NCI-H460 (cell line): ENCODE measurements around the gene TBC1D9B. TPM values are rescaled to one million over a fixed set of nuclear protein-coding genes. Genes with fewer than 3 reads are reported as not detected.

ENCODE experiments used
- DNase-seq: peaks from one replicate; pipeline ENCODE4 v3.0.0-alpha.2; 2016; ENCODE audit warnings: low read depth; ENCODE audit errors: extremely low read depth
- total RNA-seq: library from RNA; depleted of rRNA; stranded (reverse); fragments of >200 nt; shearing (Covaris generic); gene quantifications from 2 replicates; pipeline ENCODE4 v1.2.3, GENCODE V29; 2014

TBC1D9B gene
- total RNA-seq, 1 experiment from 2014 or later, result 44.9 TPM

GRCh38 chr5:179909224-179909623 is 1.5 kb upstream of the TBC1D9B start:
- no peak for DNase-seq

DNA sequence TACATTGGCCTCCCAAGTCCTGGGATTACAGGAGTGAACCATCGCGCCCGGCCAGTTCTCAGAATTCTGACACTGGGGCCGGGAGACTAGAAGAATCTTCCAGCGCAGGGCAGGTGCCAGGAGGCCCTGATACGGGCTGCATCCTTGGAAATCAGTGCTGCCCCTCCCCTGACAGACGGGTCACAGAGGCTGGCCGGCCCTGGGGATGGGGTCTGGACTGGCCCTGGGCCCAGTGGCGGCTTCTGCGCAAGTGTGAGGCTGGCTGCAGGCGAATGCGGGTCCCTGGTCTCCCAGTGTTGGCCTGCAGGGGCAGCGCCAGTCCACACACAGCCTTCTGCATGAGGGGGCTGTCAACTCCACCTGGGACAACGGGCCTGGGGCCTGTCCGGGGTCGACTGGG is 831 bp upstream of the TBC1D9B start:
- no peak for DNase-seq

DNA sequence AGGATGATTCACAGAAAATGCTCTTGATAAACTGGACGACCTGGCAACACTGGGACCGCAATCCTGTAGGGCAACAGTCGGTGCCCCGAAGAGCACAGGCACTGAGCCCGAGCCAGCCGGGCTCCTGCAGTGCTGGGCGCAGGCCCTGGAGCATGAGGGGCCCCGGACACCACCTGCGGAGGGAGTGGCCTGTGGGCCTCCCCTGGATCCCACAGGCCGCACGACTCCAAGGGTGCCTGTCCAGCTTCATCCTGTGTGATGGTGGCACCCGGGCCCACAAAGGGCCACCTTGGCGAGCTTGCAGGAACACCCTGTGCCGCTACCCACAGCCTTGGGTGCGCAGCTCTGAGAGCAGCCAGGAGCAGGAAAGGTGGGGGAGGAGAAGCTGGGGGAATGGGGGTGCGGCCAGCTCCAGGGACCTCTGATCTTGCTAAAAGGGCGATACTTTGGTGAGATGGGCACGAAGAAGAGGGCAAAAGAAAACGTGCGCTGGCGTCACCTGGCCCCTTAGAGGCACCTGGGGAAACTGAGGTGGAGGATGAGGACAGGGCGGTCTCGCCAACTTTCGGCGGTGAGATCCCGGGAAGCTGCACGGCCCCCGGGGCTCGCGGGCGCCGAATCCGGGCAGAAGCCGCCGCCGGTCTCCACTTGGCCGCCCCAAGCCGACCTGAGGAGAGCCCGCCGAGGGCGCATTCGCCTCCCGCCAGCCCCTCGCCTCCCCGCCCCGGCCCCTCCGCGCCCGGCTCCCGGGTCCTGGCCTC is 722 bp downstream of the TBC1D9B start:
- DNase-seq, result no peak

DNA sequence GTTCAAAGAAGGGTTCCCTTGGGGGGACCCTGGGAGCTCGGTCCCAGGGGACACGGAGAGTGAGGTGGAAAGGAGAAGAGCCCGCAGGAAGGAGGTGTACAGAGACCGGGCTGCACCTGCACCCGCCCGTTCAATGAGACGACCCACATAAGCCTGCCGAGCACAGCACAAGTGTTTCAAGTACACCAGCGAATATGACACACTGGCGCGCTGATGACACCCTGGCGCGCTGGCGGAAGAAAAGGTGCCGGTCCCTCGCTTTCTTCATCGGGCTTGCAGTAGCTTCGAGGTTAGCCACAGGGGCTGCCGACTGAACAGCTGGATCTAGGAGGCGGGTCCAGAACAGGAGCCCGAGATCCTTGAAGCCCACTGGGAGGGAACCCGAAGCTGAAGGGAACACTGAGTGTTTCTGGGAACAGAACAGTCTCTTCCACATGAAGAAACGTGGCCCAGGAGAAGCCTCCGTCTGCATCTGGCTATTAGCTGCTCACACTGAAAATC is 1.4 kb downstream of the TBC1D9B start:
- DNase-seq, result no peak

DNA sequence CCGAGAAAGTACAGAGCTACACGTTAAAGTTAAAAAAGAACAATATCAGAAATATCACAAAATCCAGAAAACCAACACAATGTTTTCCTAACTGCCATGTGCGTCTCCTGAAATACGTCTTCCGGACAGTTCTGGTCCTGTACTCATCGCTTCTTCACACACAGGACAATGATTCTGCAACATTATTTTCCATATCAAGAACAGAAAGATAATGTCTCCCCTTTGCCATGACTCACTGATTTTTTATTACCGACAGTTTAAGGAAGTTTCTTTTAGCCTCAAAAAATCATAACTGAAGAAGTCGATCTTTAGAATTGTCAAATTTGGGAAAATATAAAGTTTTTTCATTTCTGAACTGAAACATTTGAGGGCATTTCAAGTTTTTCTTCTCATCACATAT is 2.5 kb downstream of the TBC1D9B start:
- DNase-seq, result no peak

DNA sequence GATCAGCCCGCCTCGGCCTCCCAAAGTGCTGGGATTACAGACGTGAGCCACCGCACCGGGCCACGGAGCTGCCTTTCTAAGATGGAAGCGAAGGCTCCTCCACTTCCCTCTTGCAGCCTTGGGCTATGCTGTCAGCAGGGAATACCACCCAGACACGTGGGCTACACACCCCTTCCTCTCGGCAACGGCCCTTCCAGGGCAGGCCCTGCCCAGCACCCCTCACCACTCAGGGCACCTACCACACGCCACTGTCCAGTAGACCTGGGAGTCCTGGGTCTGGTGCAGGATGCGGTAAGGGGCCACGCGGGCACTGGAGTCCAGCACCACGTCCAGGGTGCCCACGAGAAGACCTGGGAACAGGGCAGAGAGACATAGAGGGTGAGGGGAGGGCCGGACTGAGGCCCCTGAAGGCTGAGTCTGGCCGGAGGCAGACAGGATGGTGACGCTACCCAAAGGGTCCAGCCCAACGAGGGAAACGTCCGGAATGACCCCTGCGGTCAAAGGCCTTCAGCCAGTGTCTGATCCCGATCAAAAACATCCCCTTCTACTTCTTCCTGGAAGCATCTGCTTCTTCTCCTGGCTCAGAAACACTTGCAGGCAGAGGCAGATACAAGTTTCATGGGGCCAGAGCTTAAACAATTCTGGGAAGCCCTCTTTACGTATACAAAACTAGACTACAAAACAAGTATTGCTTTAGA is 3.1 kb downstream of the TBC1D9B start:
- DNase-seq, result no peak

DNA sequence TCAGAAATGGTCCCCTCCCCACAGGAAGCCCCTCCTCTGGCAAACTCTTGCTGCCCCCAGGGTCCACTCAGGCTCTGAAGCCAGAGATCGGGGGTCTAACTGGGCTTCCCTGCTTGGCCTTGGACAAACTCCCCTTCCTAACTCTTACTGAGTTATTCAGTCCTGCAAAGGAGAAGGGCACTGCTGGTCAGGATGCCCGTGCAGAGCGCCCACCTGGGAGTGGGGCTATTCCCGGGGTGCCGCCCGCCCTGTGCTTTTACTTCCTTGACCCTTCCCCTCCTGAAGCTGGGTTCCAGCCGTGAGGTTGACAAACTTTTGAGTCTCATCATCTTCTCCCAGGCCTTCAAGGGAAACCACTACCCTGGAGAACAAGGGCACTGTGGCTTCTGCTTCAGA is 4.9 kb downstream of the TBC1D9B start:
- DNase-seq, result no peak

- no peak for DNase-seq
Observed at GRCh38 chr5:179901915-179902762, 5.6 kb downstream of the TBC1D9B start.

GRCh38 chr5:179901462-179901861 is 6.2 kb downstream of the TBC1D9B start:
- no peak for DNase-seq

DNA sequence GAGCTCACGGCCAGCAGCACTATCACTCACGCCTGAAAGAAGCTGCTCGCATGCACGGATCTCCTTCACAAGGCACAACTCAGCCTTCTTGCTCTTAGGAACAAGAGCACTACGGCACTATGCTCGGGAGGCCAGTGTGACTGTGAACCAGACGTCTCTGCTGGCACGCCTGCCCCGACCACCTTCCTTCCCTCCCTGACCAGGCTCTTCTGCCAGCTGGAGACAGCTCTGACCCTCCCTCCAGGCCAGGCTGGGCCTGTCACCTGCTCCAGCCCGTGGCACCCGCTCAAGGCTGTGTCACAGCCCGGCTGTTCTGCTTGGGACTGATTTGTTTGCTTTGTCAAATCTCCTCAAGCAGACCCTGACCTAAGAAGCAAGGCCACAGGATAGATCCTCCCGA is 7.0 kb downstream of the TBC1D9B start:
- no peak for DNase-seq

- no peak for DNase-seq
Observed at GRCh38 chr5:179900206-179900605, 7.5 kb downstream of the TBC1D9B start.

DNA sequence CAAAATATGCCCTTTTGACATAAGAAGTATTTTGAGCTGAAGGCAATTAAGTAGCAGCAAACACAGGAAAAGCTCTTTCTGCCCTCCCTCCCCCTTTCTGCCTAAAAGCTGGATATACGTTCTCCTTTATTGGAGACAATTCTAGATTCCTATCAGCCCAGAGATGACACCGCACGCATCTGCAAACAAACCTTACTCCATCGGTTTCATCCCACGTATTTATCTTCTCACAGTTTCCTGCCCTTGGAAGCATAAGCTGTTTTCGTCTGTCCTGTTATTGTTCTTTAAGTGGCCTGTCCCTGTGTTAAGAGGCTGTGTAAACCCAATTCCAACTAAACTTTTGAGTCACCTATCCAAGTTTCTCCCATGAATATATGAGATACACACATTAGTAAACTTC is 11.8 kb downstream of the TBC1D9B start:
- no peak for DNase-seq

DNA sequence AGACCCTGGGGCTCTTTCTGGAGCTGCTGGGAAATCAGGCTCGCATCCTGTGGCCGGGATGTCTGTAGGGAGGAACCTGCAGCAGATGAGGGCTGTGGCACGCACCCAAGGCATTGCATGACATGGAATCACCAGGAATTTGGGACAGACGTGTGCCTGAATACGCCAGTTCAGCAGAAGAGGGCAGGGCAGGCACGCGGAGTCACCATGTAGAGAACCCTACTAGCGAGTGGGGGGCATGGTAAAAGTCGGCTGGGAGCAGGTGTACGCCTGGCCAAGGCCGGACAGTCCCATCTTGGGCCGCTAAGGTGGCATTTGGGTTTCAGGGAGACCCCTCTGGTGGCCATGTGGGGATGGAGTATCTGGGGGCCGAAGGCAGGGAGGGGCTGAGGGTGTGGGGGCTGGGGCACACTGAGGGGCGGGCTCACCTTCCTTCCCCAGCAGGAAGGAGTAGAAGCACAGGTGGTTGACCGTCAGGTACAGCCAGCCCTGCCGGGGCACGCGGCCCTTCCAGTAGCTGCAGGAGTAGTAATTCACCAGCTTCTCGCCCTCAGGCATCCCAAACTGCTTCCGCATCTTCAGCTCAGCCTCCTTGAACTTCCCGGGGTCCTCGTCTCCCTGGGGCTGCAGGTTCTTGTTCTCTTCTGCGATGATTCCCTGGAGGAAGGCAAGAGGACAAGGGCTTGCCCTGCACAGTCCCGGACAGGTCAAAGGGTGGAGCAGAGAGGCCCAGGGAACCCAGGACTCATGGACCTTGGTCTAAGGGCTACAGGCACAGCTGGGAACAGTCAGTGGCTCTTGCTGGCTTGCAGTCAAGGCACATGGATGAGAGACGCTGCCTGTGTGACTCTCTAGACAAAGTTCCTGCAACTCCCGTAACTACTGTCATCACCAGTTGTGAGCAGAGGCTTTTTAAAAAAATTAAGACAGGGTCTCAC is 13.5 kb downstream of the TBC1D9B start:
- DNase-seq, result no peak

- no peak for DNase-seq
Observed at GRCh38 chr5:179893076-179893957, 14.4 kb downstream of the TBC1D9B start.

GRCh38 chr5:179892255-179892654 is 15.4 kb downstream of the TBC1D9B start:
- no peak for DNase-seq

GRCh38 chr5:179890751-179891682 is 16.7 kb downstream of the TBC1D9B start:
- DNase-seq, result no peak

GRCh38 chr5:179889885-179890284 is 17.8 kb downstream of the TBC1D9B start:
- DNase-seq, result no peak

- no peak for DNase-seq
Observed at GRCh38 chr5:179887802-179888201, 19.9 kb downstream of the TBC1D9B start.
